Smooth muscle cell (in vitro differentiated cells): ENCODE results near the gene SLC50A1. TPM values are rescaled to one million over a fixed set of nuclear protein-coding genes. Genes with fewer than 3 reads are reported as not detected.

Experiments used
- DNase-seq: peaks from one replicate; lab custom pipeline; 2025; ENCODE audit not compliant: unreplicated experiment; lab: John Stamatoyannopoulos, UW
- H2AFZ ChIP-seq: fragments of 200-600 bp; sonication (generic); 2 replicates; pipeline ENCODE4 v1.6.0; 2016; ENCODE audit warnings: antibody characterized with exemption, low read depth, mild to moderate bottlenecking
- H3F3A ChIP-seq: fragments of 200-600 bp; sonication (generic); 2 replicates; pipeline ENCODE4 v1.6.0; 2017; ENCODE audit warnings: antibody characterized with exemption, low read depth
- H3K27ac ChIP-seq: fragments of 200-600 bp; sonication (generic); 2 replicates; pipeline ENCODE4 v1.5.1; 2016; ENCODE audit warnings: low read depth, mild to moderate bottlenecking
- H3K27me3 ChIP-seq: fragments of 200-600 bp; sonication (generic); 2 replicates; pipeline ENCODE4 v1.6.1; 2016; ENCODE audit warnings: low read depth, mild to moderate bottlenecking
- H3K36me3 ChIP-seq: fragments of 200-600 bp; sonication (generic); 2 replicates; pipeline ENCODE4 v1.5.1; 2016; ENCODE audit warnings: low read depth
- H3K4me1 ChIP-seq: fragments of 200-600 bp; sonication (generic); 2 replicates; pipeline ENCODE4 v1.5.1; 2016; ENCODE audit warnings: low read depth
- H3K4me2 ChIP-seq: fragments of 200-600 bp; sonication (generic); 2 replicates; pipeline ENCODE4 v1.6.0; 2016; ENCODE audit warnings: mild to moderate bottlenecking
- H3K4me3 ChIP-seq: fragments of 200-600 bp; sonication (generic); 2 replicates; pipeline ENCODE4 v1.5.1; 2016; ENCODE audit warnings: mild to moderate bottlenecking
- H3K79me2 ChIP-seq: fragments of 200-600 bp; sonication (generic); 2 replicates; pipeline ENCODE4 v1.6.0; 2016; ENCODE audit warnings: low read depth, mild to moderate bottlenecking
- H3K9ac ChIP-seq: fragments of 200-600 bp; sonication (generic); 2 replicates; pipeline ENCODE4 v1.6.0; 2016; ENCODE audit warnings: low read depth
- H3K9me3 ChIP-seq: fragments of 200-600 bp; sonication (generic); replicated peaks from 2 replicates; pipeline ENCODE4 v1.5.1; 2016; ENCODE audit warnings: low read depth
- H4K20me1 ChIP-seq: fragments of 200-600 bp; sonication (generic); 2 replicates; pipeline ENCODE4 v1.6.0; 2016; ENCODE audit warnings: low read depth
- CTCF ChIP-seq: fragments of 200-600 bp; sonication (generic); IDR thresholded peaks from 2 replicates; pipeline ENCODE4 v1.5.1; 2017; ENCODE audit warnings: borderline replicate concordance, mild to moderate bottlenecking, antibody characterized with exemption; ENCODE audit not compliant: insufficient read depth, poor library complexity, severe bottlenecking
- WGBS: methylation state at CpG from one replicate; pipeline ENCODE4 v1.1.7; 2016; ENCODE audit warnings: low lambda C conversion rate; 5-methylcytosine and 5-hydroxymethylcytosine counted together
- polyA plus RNA-seq: library from polyadenylated mRNA; unstranded; fragments of >200 nt; fragmentation: Nextera tagmentation; extraction: Ambion mirVana; gene quantifications from 2 replicates; pipeline ENCODE4 v1.2.1, GENCODE V29; 2016
- total RNA-seq: library from RNA; depleted of rRNA; stranded (reverse); fragments of >200 nt; gene quantifications from 2 replicates; pipeline ENCODE4 v1.2.3, GENCODE V29; 2014

Gene SLC50A1
- total and polyA plus RNA-seq, 2 experiments from 2014 or later: 44.7 to 98.0 TPM

DNA sequence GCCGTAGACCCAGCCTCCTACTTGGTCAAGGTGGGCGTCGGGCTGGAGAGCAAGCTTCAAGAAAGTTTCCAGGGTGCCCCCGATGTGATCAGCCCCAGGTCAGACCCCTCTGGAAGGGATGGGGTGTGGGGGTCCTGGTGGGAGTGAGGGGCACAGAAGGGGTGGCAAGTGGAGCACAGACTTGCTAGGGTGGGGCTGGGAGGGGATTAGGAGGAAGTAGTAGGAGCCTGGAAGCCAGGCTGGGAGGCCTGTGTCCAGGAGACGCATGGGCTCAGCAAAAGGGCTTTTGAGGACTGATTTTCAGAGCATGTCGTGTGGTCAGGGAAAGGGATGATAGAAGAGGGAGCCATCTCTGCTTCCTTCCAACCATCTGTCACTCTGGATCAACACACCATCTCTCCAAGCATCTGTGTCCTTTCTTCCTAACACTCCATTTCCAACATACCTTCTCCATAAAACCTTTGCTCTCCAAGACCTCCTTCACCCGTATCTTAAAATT is 46.4 kb downstream of the SLC50A1 start:
- DNase-seq: no peak
- no peaks in the 10 kb centered on the region for H3K9me3 ChIP-seq

GRCh38 chr1:155183775-155184221 is 48.1 kb downstream of the SLC50A1 start:
- Histone ChIP-seq H3K79me2 (no peaks in the 10 kb centered on the region), H3K4me3 (no peak overlapping the region), H3K36me3 (no peaks in the 10 kb centered on the region), H3K27ac (no peak overlapping the region), H3F3A (no peaks in the 10 kb centered on the region), H2AFZ (no peak overlapping the region), H3K27me3 (no peaks in the 10 kb centered on the region), H3K4me2 (no peak overlapping the region), H4K20me1 (no peaks in the 10 kb centered on the region), H3K9ac (no peak overlapping the region), H3K4me1 (no peaks in the 10 kb centered on the region), H3K9me3 (no peaks in the 10 kb centered on the region)
- no peak for DNase-seq
- 96% methylated on average over 20 of the region's 20 CpGs for WGBS
- no peak for TF ChIP-seq CTCF

More for the DNA sequence above, 46.4 kb downstream of the SLC50A1 start:
- no peak overlapping the region for H3K27ac ChIP-seq
- H3K4me2 ChIP-seq: no peak overlapping the region
- no peaks in the 10 kb centered on the region for H3F3A ChIP-seq
- no peaks in the 10 kb centered on the region for H3K27me3 ChIP-seq
- H3K9ac ChIP-seq: no peak overlapping the region
- H3K36me3 ChIP-seq: no peaks in the 10 kb centered on the region
- no peak overlapping the region for H2AFZ ChIP-seq
- H3K79me2 ChIP-seq: no peaks in the 10 kb centered on the region
- H3K4me3 ChIP-seq: no peak overlapping the region
- WGBS: 98% methylated on average over 7 of the region's 7 CpGs
- H4K20me1 ChIP-seq: no peaks in the 10 kb centered on the region
- TF ChIP-seq CTCF: no peak
- no peaks in the 10 kb centered on the region for H3K4me1 ChIP-seq

DNA sequence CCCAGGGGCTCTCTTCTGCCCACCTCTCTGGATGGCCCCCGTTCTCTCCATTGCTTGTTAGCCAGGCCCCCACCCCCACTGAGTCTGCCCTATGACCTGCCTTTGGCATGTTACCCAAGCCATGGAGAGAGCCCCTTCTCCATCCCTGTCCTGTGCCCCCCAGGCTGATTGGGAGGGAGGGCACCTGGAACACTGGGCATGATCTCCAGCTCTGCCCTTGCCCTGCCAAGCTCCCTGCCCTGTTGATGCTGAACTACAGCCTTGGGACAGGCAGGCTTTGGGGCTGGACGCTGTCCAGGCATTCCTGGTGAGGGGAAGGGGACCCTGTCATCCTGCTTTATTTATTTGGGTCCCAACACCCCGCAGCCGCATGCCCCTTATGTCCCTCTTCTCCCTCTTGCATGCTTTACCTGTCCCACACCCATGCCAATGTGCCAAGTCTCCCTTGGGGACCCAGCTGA is 48.7 kb downstream of the SLC50A1 start:
- H3K27ac ChIP-seq: no peak overlapping the region
- no peak overlapping the region for H3K9ac ChIP-seq
- no peak for DNase-seq
- H4K20me1 ChIP-seq: no peaks in the 10 kb centered on the region
- WGBS: 95% methylated on average over 4 of the region's 4 CpGs
- no peaks in the 10 kb centered on the region for H3K79me2 ChIP-seq
- no peak overlapping the region for H2AFZ ChIP-seq
- H3K4me3 ChIP-seq: no peak overlapping the region
- H3K4me1 ChIP-seq: no peaks in the 10 kb centered on the region
- no peaks in the 10 kb centered on the region for H3K27me3 ChIP-seq
- no peaks in the 10 kb centered on the region for H3F3A ChIP-seq
- no peaks in the 10 kb centered on the region for H3K9me3 ChIP-seq
- no peaks in the 10 kb centered on the region for H3K36me3 ChIP-seq
- TF ChIP-seq CTCF: no peak
- no peak overlapping the region for H3K4me2 ChIP-seq
